H9 (cell line): ENCODE measurements around the gene BSDC1. TPM values are rescaled to one million over a fixed set of nuclear protein-coding genes. Genes with fewer than 3 reads are reported as not detected.

Source experiments
- DNase-seq: peaks from one replicate; pipeline ENCODE4 v3.0.0-alpha.2; 2017
- H2AFZ ChIP-seq: one replicate; pipeline ENCODE4 v1.6.1; 2013; ENCODE audit warnings: mild to moderate bottlenecking, low read length, control low read depth, moderate library complexity
- H2AK5ac ChIP-seq: 2 replicates; pipeline ENCODE4 v1.6.1; 2013; ENCODE audit warnings: low read length, control low read depth, mixed read lengths; ENCODE audit not compliant: insufficient read length
- H2BK120ac ChIP-seq: one replicate; pipeline ENCODE4 v1.6.1; 2013; ENCODE audit warnings: low read depth, mild to moderate bottlenecking, low read length, control low read depth, inconsistent platforms; ENCODE audit not compliant: poor library complexity, severe bottlenecking
- H2BK12ac ChIP-seq: 2 replicates; pipeline ENCODE4 v1.6.1; 2013; ENCODE audit warnings: low read length, control low read depth, mixed read lengths, low read depth; ENCODE audit not compliant: insufficient read length
- H2BK15ac ChIP-seq: 2 replicates; pipeline ENCODE4 v1.6.1; 2013; ENCODE audit warnings: low read depth, low read length, control low read depth
- H2BK20ac ChIP-seq: one replicate; pipeline ENCODE4 v1.6.1; 2013; ENCODE audit warnings: low read depth, mild to moderate bottlenecking, low read length, control low read depth, inconsistent platforms; ENCODE audit not compliant: poor library complexity, severe bottlenecking
- H2BK5ac ChIP-seq: 2 replicates; pipeline ENCODE4 v1.6.1; 2013; ENCODE audit warnings: low read length, control low read depth, mixed read lengths; ENCODE audit not compliant: insufficient read length
- H3K14ac ChIP-seq: 2 replicates; pipeline ENCODE4 v1.6.1; 2013; ENCODE audit warnings: low read length, control low read depth; ENCODE audit not compliant: insufficient read depth
- H3K18ac ChIP-seq: 2 replicates; pipeline ENCODE4 v1.6.1; 2013; ENCODE audit warnings: low read depth, mild to moderate bottlenecking, mixed read lengths, low read length, control low read depth; ENCODE audit not compliant: insufficient read length
- H3K23ac ChIP-seq: 2 replicates; pipeline ENCODE4 v1.6.1; 2013; ENCODE audit warnings: low read length, control low read depth, mixed read lengths, low read depth; ENCODE audit not compliant: insufficient read length
- H3K23me2 ChIP-seq: 2 replicates; pipeline ENCODE4 v1.6.1; 2013; ENCODE audit warnings: low read depth, mild to moderate bottlenecking, mixed read lengths, low read length, control low read depth; ENCODE audit not compliant: insufficient read length, poor library complexity, severe bottlenecking
- H3K27ac ChIP-seq: 2 replicates; pipeline ENCODE4 v1.5.1; 2013; ENCODE audit warnings: low read length, control low read depth, mixed read lengths, low read depth; ENCODE audit not compliant: insufficient read length
- H3K27me3 ChIP-seq: 2 replicates; pipeline ENCODE4 v1.6.1; 2013; ENCODE audit warnings: low read length, control low read depth, inconsistent platforms; ENCODE audit not compliant: insufficient read depth
- H3K4ac ChIP-seq: 2 replicates; pipeline ENCODE4 v1.6.1; 2013; ENCODE audit warnings: low read depth, mild to moderate bottlenecking, control low read depth, inconsistent platforms, low read length, moderate library complexity
- H3K4me1 ChIP-seq: 2 replicates; pipeline ENCODE4 v1.6.1; 2013; ENCODE audit warnings: low read length, control low read depth, inconsistent platforms; ENCODE audit not compliant: insufficient read depth
- H3K4me2 ChIP-seq: 2 replicates; pipeline ENCODE4 v1.6.1; 2013; ENCODE audit warnings: low read length, control low read depth, mixed read lengths; ENCODE audit not compliant: insufficient read length, insufficient read depth
- H3K56ac ChIP-seq: 2 replicates; pipeline ENCODE4 v1.6.1; 2013; ENCODE audit warnings: low read depth, mild to moderate bottlenecking, mixed read lengths, low read length, control low read depth; ENCODE audit not compliant: insufficient read length
- H3K79me1 ChIP-seq: 2 replicates; pipeline ENCODE4 v1.6.1; 2013; ENCODE audit warnings: low read depth, mild to moderate bottlenecking, moderate library complexity, low read length, control low read depth, inconsistent platforms; ENCODE audit not compliant: insufficient read depth, poor library complexity, severe bottlenecking
- H3K79me2 ChIP-seq: 2 replicates; pipeline ENCODE4 v1.6.1; 2013; ENCODE audit warnings: low read length, control low read depth, inconsistent platforms; ENCODE audit not compliant: insufficient read depth
- H3K9ac ChIP-seq: 2 replicates; pipeline ENCODE4 v1.6.1; 2013; ENCODE audit warnings: low read length, control low read depth, mixed read lengths; ENCODE audit not compliant: insufficient read length; ENCODE audit errors: extremely low read depth
- H3K9me3 ChIP-seq: one replicate; pipeline ENCODE4 v1.6.1; 2013; ENCODE audit warnings: low read depth, low read length, inconsistent platforms; ENCODE audit not compliant: control insufficient read depth
- H3T11ph ChIP-seq: one replicate; pipeline ENCODE4 v1.6.1; 2013; ENCODE audit warnings: mild to moderate bottlenecking, low read length, control low read depth, inconsistent platforms
- H4K20me1 ChIP-seq: one replicate; pipeline ENCODE4 v1.6.1; 2013; ENCODE audit not compliant: control insufficient read depth, insufficient read length, insufficient read depth
- H4K5ac ChIP-seq: 2 replicates; pipeline ENCODE4 v1.6.1; 2013; ENCODE audit warnings: low read depth, mild to moderate bottlenecking, mixed read lengths, low read length, control low read depth; ENCODE audit not compliant: insufficient read length
- H4K8ac ChIP-seq: replicated peaks from 2 replicates; pipeline ENCODE4 v1.6.1; 2013; ENCODE audit warnings: low read length, control low read depth, mixed read lengths, low read depth; ENCODE audit not compliant: insufficient read length
- H4K91ac ChIP-seq: 2 replicates; pipeline ENCODE4 v1.6.1; 2013; ENCODE audit warnings: low read depth, mild to moderate bottlenecking, moderate library complexity, mixed read lengths, low read length, control low read depth; ENCODE audit not compliant: insufficient read length
- H3K27ac Mint-ChIP-seq, 3 experiments: 2 replicates in 2 of 3; 3 replicates in 1 of 3; pipeline ENCODE4 v1.8.0; 2020 to 2021; ENCODE audit warnings: mixed read lengths in 3 of 3, mild to moderate bottlenecking in 1 of 3, moderate library complexity in 1 of 3
- H3K27me3 Mint-ChIP-seq: 2 replicates; pipeline ENCODE4 v1.8.0; 2021; ENCODE audit warnings: low read depth, mild to moderate bottlenecking, moderate library complexity, mixed read lengths
- H3K36me3 Mint-ChIP-seq, 3 experiments: 2 replicates in 2 of 3; 3 replicates in 1 of 3; pipeline ENCODE4 v1.8.0; 2020 to 2021; ENCODE audit warnings: low read depth in 3 of 3, mixed read lengths in 3 of 3; ENCODE audit not compliant: insufficient read depth in 1 of 3
- H3K4me1 Mint-ChIP-seq, 2 experiments: 2 replicates each; pipeline ENCODE4 v1.8.0; 2020; ENCODE audit warnings: mixed read lengths in 2 of 2
- H3K4me3 Mint-ChIP-seq, 2 experiments: 2 replicates in 1 of 2; 3 replicates in 1 of 2; pipeline ENCODE4 v1.8.0; 2020 to 2021; ENCODE audit warnings: mild to moderate bottlenecking in 2 of 2, mixed read lengths in 2 of 2, moderate library complexity in 1 of 2
- H3K9me3 Mint-ChIP-seq, 2 experiments: 2 replicates in 1 of 2; 3 replicates in 1 of 2; pipeline ENCODE4 v1.8.0; 2020; ENCODE audit warnings: mild to moderate bottlenecking in 2 of 2, mixed read lengths in 2 of 2, moderate library complexity in 1 of 2
- CTCF ChIP-seq: fragments of 200-600 bp; sonication (generic); conservative IDR thresholded peaks from 3 replicates; pipeline ENCODE4 v1.8.0; 2021; ENCODE audit warnings: antibody characterized with exemption, mild to moderate bottlenecking
- WGBS: extraction: QIAGEN DNeasy Blood & Tissue Kit; methylation state at CpG from one replicate; pipeline ENCODE4 v1.1.7; 2013; ENCODE audit warnings: missing lambda C conversion rate, low lambda C conversion rate, mixed read lengths; ENCODE audit not compliant: insufficient read length; ENCODE audit errors: extremely low coverage; 5-methylcytosine and 5-hydroxymethylcytosine counted together
- total RNA-seq: library from RNA; stranded (reverse); gene quantifications from 2 replicates; pipeline ENCODE4 v1.2.1, GENCODE V29; 2021

The BSDC1 gene
- total RNA-seq, 1 experiment from 2014 or later = 52.6 TPM

GRCh38 chr1:32327204-32327603 lies 67.0 kb downstream of the BSDC1 start:
- Histone ChIP-seq H3K18ac (no peak overlapping the region), H3K9ac (no peak overlapping the region), H3K14ac (no peak overlapping the region), H3T11ph (no peak overlapping the region), H3K23me2 (no peaks in the 10 kb centered on the region), H4K5ac (no peak overlapping the region), H2BK120ac (no peak overlapping the region), H2AFZ (no peak overlapping the region), H2BK20ac (no peak overlapping the region), H4K8ac (no peak overlapping the region), H2BK12ac (no peak overlapping the region), H2BK5ac (no peak overlapping the region), H2BK15ac (no peak overlapping the region), H3K27ac (no peak overlapping the region), H3K79me2 (no peaks in the 10 kb centered on the region), H3K79me1 (no peaks in the 10 kb centered on the region), H3K4me2 (no peak overlapping the region), H4K20me1 (no peaks in the 10 kb centered on the region), H3K23ac (no peak overlapping the region), H2AK5ac (no peak overlapping the region), H4K91ac (no peak overlapping the region), H3K4ac (no peak overlapping the region), H3K27me3 (no peaks in the 10 kb centered on the region), H3K56ac (no peak overlapping the region), H3K4me1 (no peaks in the 10 kb centered on the region), H3K9me3 (no peaks in the 10 kb centered on the region)
- H3K36me3 Mint-ChIP-seq = peaks cover 31 to 76% (median 64%) of the 10 kb centered on the region in 3 experiments
- no peak for DNase-seq
- no CpG with 5 or more reads among the region's 11 CpGs for WGBS
- H3K4me1 Mint-ChIP-seq = peaks cover 4 to 8% of the 10 kb centered on the region in 2 experiments
- no peak overlapping the region for H3K4me3 Mint-ChIP-seq
- no peaks in the 10 kb centered on the region for H3K9me3 Mint-ChIP-seq
- H3K27me3 Mint-ChIP-seq = no peaks in the 10 kb centered on the region
- H3K27ac Mint-ChIP-seq = no peak overlapping the region
- TF ChIP-seq CTCF = no peak
